Osteoblast (primary cell): ENCODE data around the gene ATG14. TPM values are rescaled to one million over a fixed set of nuclear protein-coding genes. Genes with fewer than 3 reads are reported as not detected.

ENCODE experiments used
- DNase-seq: peaks from one replicate; pipeline ENCODE4 v3.0.0; 2011; ENCODE audit warnings: low spot score, mixed read lengths; ENCODE audit not compliant: insufficient read length; ENCODE audit errors: missing footprints
- H2AFZ ChIP-seq: 2 replicates; pipeline ENCODE4 v1.6.0; 2011; ENCODE audit warnings: mild to moderate bottlenecking, low read length
- H3K27ac ChIP-seq: 2 replicates; pipeline ENCODE4 v1.5.1; 2011; ENCODE audit warnings: mild to moderate bottlenecking, low read depth, low read length, moderate library complexity
- H3K27me3 ChIP-seq: 2 replicates; pipeline ENCODE4 v1.6.0; 2012; ENCODE audit warnings: mild to moderate bottlenecking, control low read depth, inconsistent platforms, low read length, moderate library complexity; ENCODE audit not compliant: insufficient read depth
- H3K36me3 ChIP-seq: 2 replicates; pipeline ENCODE4 v1.5.1; 2011; ENCODE audit warnings: mild to moderate bottlenecking, low read length, control low read depth, moderate library complexity; ENCODE audit not compliant: insufficient read depth
- H3K4me1 ChIP-seq: 2 replicates; pipeline ENCODE4 v1.5.1; 2011; ENCODE audit warnings: mild to moderate bottlenecking, low read length, control low read depth, moderate library complexity; ENCODE audit not compliant: insufficient read depth
- H3K4me2 ChIP-seq: 2 replicates; pipeline ENCODE4 v1.6.0; 2011; ENCODE audit warnings: mild to moderate bottlenecking, low read length; ENCODE audit not compliant: insufficient read depth
- H3K4me3 ChIP-seq: fragments of 200-600 bp; sonication (generic); 3 replicates; pipeline ENCODE4 v1.5.1; 2012; ENCODE audit warnings: mild to moderate bottlenecking, low read length, inconsistent platforms; ENCODE audit not compliant: insufficient read depth
- H3K79me2 ChIP-seq: 2 replicates; pipeline ENCODE4 v1.6.0; 2012; ENCODE audit warnings: mild to moderate bottlenecking, low read length, control low read depth, inconsistent platforms; ENCODE audit not compliant: insufficient read depth
- H3K9me3 ChIP-seq: 2 replicates; pipeline ENCODE4 v1.5.1; 2011; ENCODE audit warnings: low read depth, low read length, control low read depth
- H4K20me1 ChIP-seq: 2 replicates; pipeline ENCODE4 v1.6.0; 2012; ENCODE audit warnings: mild to moderate bottlenecking, low read length, control low read depth; ENCODE audit not compliant: insufficient read depth
- CTCF ChIP-seq: IDR thresholded peaks from 2 replicates; pipeline ENCODE4 v1.5.1; 2011; ENCODE audit warnings: mild to moderate bottlenecking, low read depth, low read length, moderate library complexity; ENCODE audit errors: extremely low read depth
- total RNA-seq: library from RNA; depleted of rRNA; stranded (reverse); fragments of >200 nt; gene quantifications from 2 replicates; pipeline ENCODE4 v1.2.3, GENCODE V29; 2012

The ATG14 gene
- total RNA-seq, 1 donor, result 21.7 TPM

- Histone ChIP-seq H3K79me2 (no peaks in the 10 kb centered on the region), H3K4me1 (no peaks in the 10 kb centered on the region), H3K36me3 (peaks cover 30% of the 10 kb centered on the region), H3K4me3 (no peak overlapping the region), H3K27ac (no peak overlapping the region), H2AFZ (no peak overlapping the region), H4K20me1 (no peaks in the 10 kb centered on the region), H3K27me3 (no peaks in the 10 kb centered on the region), H3K9me3 (no peaks in the 10 kb centered on the region), H3K4me2 (no peak overlapping the region)
- TF ChIP-seq CTCF, result no peak
- no peak for DNase-seq
These were observed 38.8 kb downstream of the ATG14 start for GRCh38 chr14:55372825-55373224.

- no peak overlapping the region for H3K27ac ChIP-seq
- no peaks in the 10 kb centered on the region for H4K20me1 ChIP-seq
- no peaks in the 10 kb centered on the region for H3K4me1 ChIP-seq
- H2AFZ ChIP-seq, result no peak overlapping the region
- no peak for DNase-seq
- no peaks in the 10 kb centered on the region for H3K79me2 ChIP-seq
- no peak overlapping the region for H3K4me2 ChIP-seq
- no peaks in the 10 kb centered on the region for H3K27me3 ChIP-seq
- no peaks in the 10 kb centered on the region for H3K9me3 ChIP-seq
- no peak overlapping the region for H3K4me3 ChIP-seq
- no peak for TF ChIP-seq CTCF
- H3K36me3 ChIP-seq, result peaks cover 27% of the 10 kb centered on the region
These were observed 39.2 kb downstream of the ATG14 start for GRCh38 chr14:55372423-55372822.

GRCh38 chr14:55370883-55371455 is 40.7 kb downstream of the ATG14 start:
- TF ChIP-seq CTCF, result no peak

GRCh38 chr14:55366271-55366670 is 45.4 kb downstream of the ATG14 start:
- Histone ChIP-seq H3K79me2 (no peaks in the 10 kb centered on the region), H3K27me3 (no peaks in the 10 kb centered on the region), H3K36me3 (peaks cover 16% of the 10 kb centered on the region), H3K4me3 (no peak overlapping the region), H3K4me2 (peak overlapping the region; percentile 49), H2AFZ (no peak overlapping the region), H3K4me1 (peaks cover 12% of the 10 kb centered on the region), H4K20me1 (peaks cover 3% of the 10 kb centered on the region), H3K9me3 (no peaks in the 10 kb centered on the region), H3K27ac (peak overlapping the region; percentile 7)
- TF ChIP-seq CTCF, result no peak
- DNase-seq, result peak; percentile 84

More at GRCh38 chr14:55370883-55371455, 40.7 kb downstream of the ATG14 start:
- Histone ChIP-seq H3K9me3 (no peaks in the 10 kb centered on the region), H3K27ac (no peak overlapping the region), H3K4me1 (peaks cover 7% of the 10 kb centered on the region), H3K36me3 (peaks cover 17% of the 10 kb centered on the region), H2AFZ (no peak overlapping the region), H3K4me3 (no peak overlapping the region), H3K4me2 (no peak overlapping the region), H3K79me2 (no peaks in the 10 kb centered on the region), H3K27me3 (no peaks in the 10 kb centered on the region), H4K20me1 (no peaks in the 10 kb centered on the region)
- DNase-seq, result no peak
